Prostate gland (tissue), 2 donors: ENCODE results near the gene IL17RD.

Experiments
- CTCF ChIP-seq, 4 experiments: fragments of 200-600 bp in 2 of 4; fragments of 450-650 bp in 2 of 4; sonication (generic) in 2 of 4; IDR thresholded peaks; 1 replicate in 3 of 4; 2 replicates in 1 of 4; pipeline ENCODE4 v1.5.1; 2016 to 2019; ENCODE audit warnings: antibody characterized with exemption in 4 of 4, mild to moderate bottlenecking in 2 of 4, moderate library complexity in 2 of 4
- POLR2AphosphoS5 ChIP-seq: sonication (generic); formaldehyde crosslinking; IDR thresholded peaks from one replicate; pipeline ENCODE4 v1.6.1; 2017; ENCODE audit warnings: antibody characterized with exemption

- TF ChIP-seq CTCF (IDR thresholded peaks at IDR 0.05) (no peak), POLR2AphosphoS5 (no peak)
Measured at GRCh38 chr3:57093489-57093888, 71.7 kb downstream of the IL17RD start.
